ENCODE measurements around the gene APOLD1. TPM values are rescaled to one million over a fixed set of nuclear protein-coding genes. Genes with fewer than 3 reads are reported as not detected.
A peak's percentile ranks its signal among the peaks of the same experiment; 100 is the strongest.

The APOLD1 gene
- total RNA-seq, 2 donors from 2014 or later, result 1.8 to 3.2 TPM

- Histone ChIP-seq H3K27me3 (ENCODE audit: control insufficient read depth, insufficient read depth, low read length, poor library complexity, severe bottlenecking) (no peaks in the 10 kb centered on the region), H3K27ac (ENCODE audit: low read depth, low read length) (no peak overlapping the region), H3K9me3 (ENCODE audit: control insufficient read depth, low read length) (peaks cover 21% of the 10 kb centered on the region), H3K4me3 (ENCODE audit: low read length) (no peak overlapping the region), H3K36me3 (ENCODE audit: control insufficient read depth, insufficient read depth, low read length) (no peaks in the 10 kb centered on the region), H3K4me1 (ENCODE audit: control insufficient read depth, insufficient read depth, low read length) (peaks cover 7% of the 10 kb centered on the region), H3K9ac (ENCODE audit: extremely low read depth, low read length, poor library complexity, severe bottlenecking) (no peak overlapping the region)
- Mint-ChIP-seq H3K27ac (no peak overlapping the region), H3K4me1 (peaks cover 48% of the 10 kb centered on the region), H3K4me3 (no peak overlapping the region), H3K9me3 (no peaks in the 10 kb centered on the region), H3K36me3 (ENCODE audit: low read depth) (no peaks in the 10 kb centered on the region), H3K27me3 (ENCODE audit: insufficient read depth) (no peaks in the 10 kb centered on the region)
- WGBS, 2 experiments (ENCODE audit: insufficient coverage in 1 of 2, insufficient read length in 1 of 2), result 80 to 94% methylated on average over 1 to 2 of the region's 2 CpGs
- no peak for DNase-seq
- TF ChIP-seq CTCF (conservative IDR thresholded peaks at IDR 0.05), result no peak
Measured at GRCh38 chr12:12794686-12795085, 9.2 kb downstream of the APOLD1 start.

- WGBS, 2 experiments (ENCODE audit: insufficient coverage in 1 of 2, insufficient read length in 1 of 2), result 76 to 78% methylated on average over 2 to 3 of the region's 3 CpGs
- Mint-ChIP-seq H3K4me3 (no peak overlapping the region), H3K27me3 (ENCODE audit: insufficient read depth) (no peaks in the 10 kb centered on the region), H3K4me1 (peaks cover 46% of the 10 kb centered on the region), H3K9me3 (no peaks in the 10 kb centered on the region), H3K27ac (no peak overlapping the region), H3K36me3 (ENCODE audit: low read depth) (no peaks in the 10 kb centered on the region)
- Histone ChIP-seq H3K27ac (ENCODE audit: low read depth, low read length) (no peak overlapping the region), H3K4me3 (ENCODE audit: low read length) (no peak overlapping the region), H3K9me3 (ENCODE audit: control insufficient read depth, low read length) (peaks cover 26% of the 10 kb centered on the region), H3K4me1 (ENCODE audit: control insufficient read depth, insufficient read depth, low read length) (peaks cover 7% of the 10 kb centered on the region), H3K27me3 (ENCODE audit: control insufficient read depth, insufficient read depth, low read length, poor library complexity, severe bottlenecking) (no peaks in the 10 kb centered on the region), H3K36me3 (ENCODE audit: control insufficient read depth, insufficient read depth, low read length) (no peaks in the 10 kb centered on the region), H3K9ac (ENCODE audit: extremely low read depth, low read length, poor library complexity, severe bottlenecking) (no peak overlapping the region)
- no peak for TF ChIP-seq CTCF (conservative IDR thresholded peaks at IDR 0.05)
- no peak for DNase-seq
Measured at GRCh38 chr12:12796171-12796570, 10.7 kb downstream of the APOLD1 start.

DNA sequence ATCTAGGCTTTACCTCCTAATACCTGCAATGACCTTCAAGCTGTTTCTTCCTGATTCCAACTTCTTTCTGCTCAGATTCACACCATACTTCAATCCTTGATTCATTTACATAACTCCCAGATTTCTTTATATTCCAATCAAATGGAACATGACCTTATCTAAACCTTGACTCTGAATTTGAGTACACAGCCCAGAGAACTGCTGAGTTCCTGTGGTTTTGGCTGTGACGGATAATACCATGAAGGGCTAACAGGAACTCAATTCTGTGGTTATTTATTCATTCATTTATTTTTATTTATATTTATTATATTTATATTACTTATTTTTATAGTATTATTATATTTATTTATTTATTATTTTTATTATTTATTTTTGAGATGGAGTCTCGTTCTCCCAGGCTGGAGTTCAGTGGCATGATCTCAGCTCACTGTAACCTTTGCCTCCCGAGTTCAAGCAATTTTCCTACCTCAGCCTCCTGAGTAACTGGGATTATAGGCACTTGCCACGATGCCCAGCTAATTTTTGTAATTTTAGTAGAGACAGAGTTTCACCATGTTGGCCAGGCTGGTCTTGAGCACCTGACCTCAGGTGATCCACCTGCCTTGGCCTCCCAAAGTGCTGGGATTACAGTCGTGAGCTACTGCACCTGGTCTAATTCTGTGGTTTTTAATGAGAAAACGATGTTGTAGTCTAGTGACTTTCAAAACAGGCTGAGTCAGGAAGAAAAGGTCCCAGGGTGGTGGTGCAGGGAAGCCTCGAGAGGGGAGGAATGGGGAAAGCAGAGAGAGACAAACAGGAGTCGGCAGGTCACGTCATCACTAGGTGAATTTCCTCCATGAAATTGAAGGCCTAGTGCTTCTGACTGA, 11.7 kb downstream of the APOLD1 start:
- no peaks in the 10 kb centered on the region for H3K9me3 Mint-ChIP-seq
- H3K4me3 Mint-ChIP-seq, result no peak overlapping the region
- H3K4me1 Mint-ChIP-seq, result peaks cover 40% of the 10 kb centered on the region
- no peak for DNase-seq
- H3K9me3 ChIP-seq (ENCODE audit: control insufficient read depth, low read length), result peaks cover 26% of the 10 kb centered on the region
- no peak overlapping the region for H3K9ac ChIP-seq (ENCODE audit: extremely low read depth, low read length, poor library complexity, severe bottlenecking)
- no peak overlapping the region for H3K27ac ChIP-seq (ENCODE audit: low read depth, low read length)
- TF ChIP-seq CTCF (conservative IDR thresholded peaks at IDR 0.05), result no peak
- H3K4me3 ChIP-seq (ENCODE audit: low read length), result peak overlapping the region; percentile 70
- H3K36me3 Mint-ChIP-seq (ENCODE audit: low read depth), result no peaks in the 10 kb centered on the region
- H3K4me1 ChIP-seq (ENCODE audit: control insufficient read depth, insufficient read depth, low read length), result peaks cover 3% of the 10 kb centered on the region
- no peaks in the 10 kb centered on the region for H3K36me3 ChIP-seq (ENCODE audit: control insufficient read depth, insufficient read depth, low read length)
- H3K27me3 ChIP-seq (ENCODE audit: control insufficient read depth, insufficient read depth, low read length, poor library complexity, severe bottlenecking), result no peaks in the 10 kb centered on the region
- WGBS, 2 experiments (ENCODE audit: insufficient coverage in 1 of 2, insufficient read length in 1 of 2), result 91 to 94% methylated on average over 8 to 9 of the region's 9 CpGs
- H3K27ac Mint-ChIP-seq, result peak overlapping the region; percentile 18
- no peaks in the 10 kb centered on the region for H3K27me3 Mint-ChIP-seq (ENCODE audit: insufficient read depth)
